ENCODE results near the gene TM9SF3.
"Not testable (repeated sequence)": the region's sequence is repeated elsewhere in the genome, so short reads cannot be mapped to it uniquely, and the experiment has no call there.

The TM9SF3 gene

DNA sequence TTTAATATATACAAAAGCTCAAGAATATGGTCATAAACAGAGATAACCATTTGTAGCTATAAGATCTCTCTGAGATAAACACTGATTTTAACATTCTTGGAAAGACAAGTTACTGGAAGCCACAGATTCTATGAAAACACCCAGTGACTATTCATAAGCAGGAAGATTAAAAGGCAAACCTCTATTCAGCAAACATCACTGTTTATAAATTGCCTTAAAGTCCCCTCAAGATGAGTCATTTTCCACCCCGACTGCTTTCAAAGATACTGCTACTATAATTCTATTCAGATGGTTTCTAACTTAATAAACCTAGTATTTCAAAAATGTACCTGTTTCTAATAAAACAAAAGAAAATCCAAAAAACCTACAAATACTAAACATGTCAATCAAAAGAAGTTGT lies 21.0 kb downstream of the TM9SF3 start:
- peak; percentile 52 for DNase-seq

GRCh38 chr10:96560966-96561887 lies 25.6 kb downstream of the TM9SF3 start:
- DNase-seq: no peak

GRCh38 chr10:96560489-96560888 lies 26.3 kb downstream of the TM9SF3 start:
- DNase-seq: no peak

- DNase-seq: peak; percentile 21
Measured at GRCh38 chr10:96556003-96556402, 30.8 kb downstream of the TM9SF3 start.

DNA sequence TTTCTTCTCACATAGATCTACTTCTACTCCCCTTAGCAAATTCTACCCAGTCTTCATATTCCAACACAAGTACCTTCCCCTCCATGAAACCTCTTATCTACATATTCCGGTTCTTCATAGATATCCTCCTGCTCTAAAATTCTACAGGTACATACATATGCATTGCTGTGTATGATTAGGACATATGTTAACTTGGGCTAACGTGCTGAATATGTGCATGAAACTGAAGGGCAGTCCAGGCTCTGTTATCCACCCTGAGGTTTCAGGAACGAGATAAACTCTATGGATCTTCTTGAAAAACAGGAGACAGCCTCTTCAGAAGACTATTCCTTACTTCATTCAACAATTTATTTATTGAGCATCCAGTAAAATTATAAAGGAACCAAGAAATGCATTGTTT lies 31.5 kb downstream of the TM9SF3 start:
- DNase-seq: no peak

DNA sequence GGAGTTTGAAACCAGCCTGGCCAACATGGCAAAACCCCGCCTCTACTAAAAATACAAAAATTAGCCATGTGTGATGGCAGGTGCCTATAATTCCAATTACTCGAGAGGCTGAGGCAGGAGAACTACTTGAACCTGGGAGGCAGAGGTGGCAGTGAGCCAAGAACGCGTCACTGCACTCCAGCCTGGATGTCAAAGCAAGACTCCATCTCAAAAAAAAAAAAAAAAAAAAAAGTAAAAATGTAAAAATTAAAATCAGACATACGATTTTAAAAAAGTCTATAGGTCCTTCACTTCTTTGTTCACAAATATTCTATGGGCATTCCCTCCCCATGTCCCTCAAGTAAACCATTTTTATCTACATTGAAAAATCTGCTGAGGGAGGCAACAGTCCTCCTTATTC lies 38.2 kb downstream of the TM9SF3 start:
- no peak for DNase-seq

- DNase-seq: not testable (repeated sequence)
Measured at GRCh38 chr10:96545558-96545957, 41.3 kb downstream of the TM9SF3 start.

GRCh38 chr10:96541921-96542320 lies 44.9 kb downstream of the TM9SF3 start:
- no peak for DNase-seq

- no peak for DNase-seq
Measured at GRCh38 chr10:96540240-96540639, 46.6 kb downstream of the TM9SF3 start.

DNA sequence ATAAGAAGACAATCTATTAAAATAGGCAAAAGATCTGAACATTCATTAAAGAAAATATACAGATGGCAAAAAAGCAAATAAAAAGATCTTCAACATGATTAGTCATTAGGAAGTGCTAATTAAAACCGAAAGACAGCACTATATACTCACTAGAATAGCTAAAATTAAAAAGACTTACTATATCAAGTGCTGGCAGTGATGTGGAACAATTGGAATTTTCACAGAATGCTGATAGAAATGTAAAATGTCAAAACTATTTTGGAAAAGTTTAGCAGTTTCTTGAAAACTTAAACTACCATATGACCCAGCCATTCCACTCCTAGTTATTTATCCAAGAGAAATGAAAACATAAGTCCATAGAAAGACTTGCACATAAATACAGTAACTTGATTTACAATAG lies 48.1 kb downstream of the TM9SF3 start:
- no peak for DNase-seq

GRCh38 chr10:96536129-96536528 lies 50.7 kb downstream of the TM9SF3 start:
- no peak for DNase-seq

GRCh38 chr10:96532523-96532922 lies 54.3 kb downstream of the TM9SF3 start:
- DNase-seq: no peak

GRCh38 chr10:96529634-96530279 lies 57.1 kb downstream of the TM9SF3 start:
- no peak for DNase-seq

DNA sequence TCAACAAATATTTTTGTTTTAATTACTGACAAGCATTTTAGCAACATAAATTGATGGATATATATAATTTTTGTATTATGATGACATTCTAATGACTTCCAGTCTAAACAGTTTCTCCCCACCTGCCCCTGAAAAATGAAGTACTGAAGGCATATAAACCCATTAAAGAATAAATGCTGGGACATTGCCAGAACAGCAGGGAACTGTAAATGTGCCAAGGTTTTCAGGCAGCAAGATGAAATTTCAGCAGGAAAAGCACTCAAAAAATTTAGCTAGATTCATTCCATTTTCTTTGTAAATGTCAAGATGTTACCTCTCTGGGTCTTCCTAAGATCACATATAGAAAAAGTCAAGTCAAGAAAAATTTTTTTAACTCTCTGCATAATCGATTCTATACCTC lies 62.1 kb downstream of the TM9SF3 start:
- no peak for DNase-seq

DNA sequence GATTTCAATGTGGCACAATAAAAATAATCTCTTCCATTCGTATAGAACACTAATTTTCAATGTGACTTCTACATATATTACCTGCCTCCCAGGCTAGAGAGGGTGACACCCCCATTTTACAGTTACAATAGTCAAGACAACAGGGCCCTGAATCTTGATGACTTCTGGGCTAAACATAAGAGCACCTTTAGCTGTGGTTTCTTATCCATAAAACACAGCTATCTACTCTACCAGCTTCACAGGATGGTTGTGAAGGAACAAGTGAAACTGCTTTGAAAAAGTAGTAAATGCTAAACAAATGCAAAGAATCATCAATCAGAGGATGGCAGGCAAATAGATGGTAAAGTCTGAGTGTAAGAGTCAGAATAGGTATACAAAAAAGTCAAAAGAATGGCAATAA lies 69.5 kb downstream of the TM9SF3 start:
- DNase-seq: no peak

DNA sequence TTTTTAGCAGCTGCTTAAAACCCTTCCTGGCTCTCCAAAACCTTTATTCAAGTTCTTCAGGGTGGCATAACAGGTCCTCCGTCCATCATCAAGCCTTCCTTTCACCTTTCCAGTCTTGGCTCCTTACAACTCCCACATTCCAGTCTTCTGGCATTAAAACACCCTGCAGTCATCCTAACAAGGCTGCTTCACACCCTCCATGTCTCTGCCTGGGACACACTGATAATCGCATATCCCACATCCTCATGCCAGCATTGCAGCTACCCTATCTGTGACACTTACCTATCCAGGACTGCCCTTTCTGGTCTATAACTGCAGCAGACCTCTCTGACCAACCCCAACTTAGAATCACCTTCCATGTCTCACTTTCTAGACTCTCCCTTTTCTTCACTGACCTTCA lies 70.5 kb downstream of the TM9SF3 start:
- no peak for DNase-seq

DNA sequence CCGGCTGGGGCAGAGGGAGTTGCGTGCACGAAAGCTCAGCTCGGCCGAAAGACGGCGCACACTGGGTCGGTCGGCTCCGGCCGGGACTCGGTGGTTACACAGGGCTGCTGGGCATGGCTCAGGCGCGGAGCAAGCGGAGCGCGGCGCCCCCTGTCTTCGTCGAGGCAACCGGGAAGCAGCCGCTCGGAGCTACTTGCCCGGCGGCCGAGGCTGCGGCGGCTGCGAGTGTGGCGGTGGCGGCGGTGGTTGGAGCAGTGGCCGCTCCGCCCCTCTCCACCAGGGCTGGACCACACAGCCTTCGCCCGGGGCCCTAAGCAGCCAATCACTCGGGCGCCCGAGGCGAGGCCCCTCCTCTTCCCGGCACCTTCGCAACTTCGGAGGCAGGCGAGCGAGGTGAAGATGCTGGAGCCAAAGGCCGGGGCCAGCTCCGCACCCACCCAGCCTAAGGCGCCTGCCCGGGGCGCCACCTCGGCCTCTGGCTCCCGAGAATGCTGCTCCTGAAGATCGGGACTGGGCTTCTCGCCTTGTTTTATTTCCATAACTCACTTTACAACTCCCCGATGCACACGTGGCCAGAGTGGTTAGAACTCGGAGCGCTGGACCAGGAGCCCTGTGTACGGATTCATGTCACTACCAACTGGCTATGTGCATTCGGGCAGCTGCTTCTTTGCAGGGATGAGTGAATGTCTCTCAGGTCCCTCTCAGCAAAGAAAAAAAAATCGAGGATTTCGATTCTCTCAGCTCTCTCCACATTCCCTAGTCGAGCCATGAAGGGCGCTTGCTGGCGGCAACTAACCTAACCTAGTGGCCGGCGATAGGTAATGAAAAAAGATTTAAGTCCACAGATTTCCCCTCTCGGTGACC lies 72.9 kb downstream of the TM9SF3 start, which contains the start of gene TLL2:
TSS of gene TLL2 (minus strand) at position 229 of the 864 bp plus-strand sequence. CDS start 241 bp downstream, outside the sequence.
- peak; percentile 90 for DNase-seq

DNA sequence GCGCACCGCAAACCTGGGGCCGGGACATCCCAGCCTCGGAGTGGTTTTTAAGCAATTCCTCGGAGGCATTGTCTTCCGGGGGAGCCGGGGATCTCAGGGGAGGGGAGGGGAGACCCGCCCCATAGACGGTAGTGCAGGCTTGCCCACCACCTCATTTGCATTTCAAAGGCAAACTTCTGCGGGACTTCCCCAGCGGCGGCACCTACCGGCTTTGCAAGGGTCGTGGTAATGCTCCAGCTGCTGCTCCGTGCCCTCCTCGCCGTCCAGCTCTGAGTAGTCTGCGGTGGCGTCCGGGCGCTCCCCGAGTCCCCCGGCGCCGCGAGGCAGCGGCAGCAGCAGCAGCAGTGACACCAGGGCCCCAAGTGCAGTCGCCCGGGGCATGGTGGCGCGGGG lies 73.5 kb downstream of the TM9SF3 start:
- DNase-seq: no peak

GRCh38 chr10:96512524-96513304 lies 74.1 kb downstream of the TM9SF3 start:
- peak; percentile 26 for DNase-seq

DNA sequence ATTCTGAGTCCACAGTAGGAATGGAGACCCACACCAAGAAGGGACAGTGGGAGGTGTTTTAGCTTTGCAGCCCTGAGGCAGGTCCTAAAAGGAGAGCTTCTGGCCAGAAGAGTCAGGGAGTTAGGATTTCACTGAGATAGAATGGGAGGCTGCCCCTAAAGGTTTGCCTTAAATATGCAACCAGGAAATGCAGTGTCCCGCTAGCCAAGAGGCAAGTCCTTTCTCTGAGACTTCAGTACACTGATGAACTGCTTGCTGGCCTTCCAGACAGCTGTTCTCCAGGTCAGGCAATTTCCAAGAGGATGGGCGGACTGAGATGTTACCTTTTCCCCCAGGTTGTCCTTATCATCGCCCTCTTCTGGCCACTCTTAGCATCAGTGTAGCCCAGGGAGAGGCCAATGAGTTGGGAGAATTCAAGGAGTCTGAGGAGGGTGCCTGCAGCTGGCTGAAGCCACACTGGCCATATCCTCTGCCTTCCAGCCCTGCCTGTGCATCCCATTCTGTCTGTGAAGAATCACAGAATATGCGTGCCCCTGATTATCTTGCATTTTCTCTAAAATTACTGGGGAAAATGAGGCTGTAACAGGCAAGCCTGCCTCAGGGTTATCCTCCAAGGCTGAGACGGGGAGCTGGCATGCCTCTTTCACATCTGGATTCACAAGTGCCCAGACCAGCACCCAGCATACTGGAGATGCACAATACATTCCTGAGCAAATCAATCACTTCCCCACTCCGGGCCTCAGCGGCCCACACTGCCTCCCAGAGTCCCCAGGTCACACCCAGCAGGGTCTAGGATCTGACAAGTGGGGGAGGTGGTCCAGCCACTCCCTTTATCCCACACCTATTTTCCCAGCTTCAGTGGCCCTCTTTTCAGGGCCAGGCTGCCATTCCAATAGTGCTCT lies 75.5 kb downstream of the TM9SF3 start:
- DNase-seq: peak; percentile 36

Measured in fibroblast of skin of back (primary cell).